ENCODE results near the gene HKDC1.

DNA sequence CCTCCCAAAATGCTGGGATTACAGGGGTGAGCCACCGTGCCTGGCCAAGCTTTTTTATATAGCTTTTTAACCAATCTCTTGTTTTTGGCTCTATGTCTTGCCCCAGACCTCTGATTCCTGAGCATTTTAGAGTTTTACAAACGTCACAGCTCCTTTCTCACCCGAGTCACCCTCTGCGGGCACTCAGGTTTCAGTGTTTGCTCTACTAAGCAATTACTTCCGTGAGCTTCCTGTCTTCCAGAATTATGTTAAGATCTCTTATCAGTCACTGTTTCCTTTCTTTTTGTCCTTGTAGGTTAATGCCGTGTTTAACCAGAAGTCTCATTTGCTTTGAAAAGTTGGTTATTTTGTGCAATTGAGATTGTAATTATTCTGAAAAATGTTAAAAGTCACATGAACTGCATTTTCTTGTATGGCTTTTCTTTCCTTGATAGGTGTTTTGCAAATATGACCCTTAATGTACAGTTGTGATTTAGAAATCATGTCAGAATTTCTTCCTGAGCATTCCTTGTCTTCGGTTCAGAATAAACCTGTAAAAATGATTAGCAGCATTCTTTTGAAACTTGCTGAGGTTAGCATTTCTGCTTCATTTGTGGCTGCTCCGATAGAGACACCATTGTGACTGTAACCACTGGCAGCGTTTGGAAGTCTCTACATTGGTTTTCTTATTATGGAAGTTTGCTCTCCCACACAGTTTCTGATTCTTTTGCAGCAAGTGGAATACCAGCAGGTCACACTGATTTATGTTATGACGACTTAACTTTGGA lies 4.5 kb upstream of the HKDC1 start:
- no peak for TF ChIP-seq TAF1 (IDR thresholded peaks at IDR 0.05; ENCODE audit: low read depth)
- no peak for TF ChIP-seq CTCF (IDR thresholded peaks at IDR 0.05; ENCODE audit: poor library complexity, severe bottlenecking)
- TF ChIP-seq SMC3 (conservative IDR thresholded peaks at IDR 0.05; ENCODE audit: poor library complexity): no peak
- TF ChIP-seq RAD21 (conservative IDR thresholded peaks at IDR 0.05): no peak
- TF ChIP-seq EP300 (conservative IDR thresholded peaks at IDR 0.05; ENCODE audit: poor library complexity, severe bottlenecking): no peak
- no peak for TF ChIP-seq MXI1 (conservative IDR thresholded peaks at IDR 0.05; ENCODE audit: poor library complexity, severe bottlenecking)
- no peak for TF ChIP-seq EZH2 (IDR thresholded peaks at IDR 0.05; ENCODE audit: borderline replicate concordance, insufficient read depth, low read length, poor library complexity, severe bottlenecking)
- no peak for TF ChIP-seq POLR2AphosphoS5 (IDR thresholded peaks at IDR 0.05)
- TF ChIP-seq, protein P1, sequence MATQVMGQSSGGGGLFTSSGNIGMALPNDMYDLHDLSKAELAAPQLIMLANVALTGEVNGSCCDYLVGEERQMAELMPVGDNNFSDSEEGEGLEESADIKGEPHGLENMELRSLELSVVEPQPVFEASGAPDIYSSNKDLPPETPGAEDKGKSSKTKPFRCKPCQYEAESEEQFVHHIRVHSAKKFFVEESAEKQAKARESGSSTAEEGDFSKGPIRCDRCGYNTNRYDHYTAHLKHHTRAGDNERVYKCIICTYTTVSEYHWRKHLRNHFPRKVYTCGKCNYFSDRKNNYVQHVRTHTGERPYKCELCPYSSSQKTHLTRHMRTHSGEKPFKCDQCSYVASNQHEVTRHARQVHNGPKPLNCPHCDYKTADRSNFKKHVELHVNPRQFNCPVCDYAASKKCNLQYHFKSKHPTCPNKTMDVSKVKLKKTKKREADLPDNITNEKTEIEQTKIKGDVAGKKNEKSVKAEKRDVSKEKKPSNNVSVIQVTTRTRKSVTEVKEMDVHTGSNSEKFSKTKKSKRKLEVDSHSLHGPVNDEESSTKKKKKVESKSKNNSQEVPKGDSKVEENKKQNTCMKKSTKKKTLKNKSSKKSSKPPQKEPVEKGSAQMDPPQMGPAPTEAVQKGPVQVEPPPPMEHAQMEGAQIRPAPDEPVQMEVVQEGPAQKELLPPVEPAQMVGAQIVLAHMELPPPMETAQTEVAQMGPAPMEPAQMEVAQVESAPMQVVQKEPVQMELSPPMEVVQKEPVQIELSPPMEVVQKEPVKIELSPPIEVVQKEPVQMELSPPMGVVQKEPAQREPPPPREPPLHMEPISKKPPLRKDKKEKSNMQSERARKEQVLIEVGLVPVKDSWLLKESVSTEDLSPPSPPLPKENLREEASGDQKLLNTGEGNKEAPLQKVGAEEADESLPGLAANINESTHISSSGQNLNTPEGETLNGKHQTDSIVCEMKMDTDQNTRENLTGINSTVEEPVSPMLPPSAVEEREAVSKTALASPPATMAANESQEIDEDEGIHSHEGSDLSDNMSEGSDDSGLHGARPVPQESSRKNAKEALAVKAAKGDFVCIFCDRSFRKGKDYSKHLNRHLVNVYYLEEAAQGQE (IDR thresholded peaks at IDR 0.05; ENCODE audit: borderline replicate concordance): no peak
